Upper lobe of left lung (tissue), 6 donors: ENCODE results near the gene BAG5. TPM values are rescaled to one million over a fixed set of nuclear protein-coding genes. Genes with fewer than 3 reads are reported as not detected.
A peak's percentile ranks its signal among the peaks of the same experiment; 100 is the strongest.

Experiments
- ATAC-seq, 2 donors: fragments of 200-7000 bp; cut with Tn5 transposase; one replicate each; pipeline ENCODE4 v1.9.1; 2022; ENCODE audit warnings: mild to moderate bottlenecking in 2 of 2, moderate library complexity in 2 of 2; ENCODE audit not compliant: low FRiP score in 2 of 2
- DNase-seq, 2 donors: peaks; one replicate each; pipeline ENCODE4 v3.0.0-alpha.2; 2019 to 2020
- H3K27ac ChIP-seq, 4 donors: fragments of 200-600 bp; sonication (generic); one replicate each; pipeline ENCODE4 v1.5.1; 2016 to 2019
- H3K27me3 ChIP-seq, 4 donors: fragments of 200-600 bp; sonication (generic); one replicate each; pipeline ENCODE4 v1.5.1; 2017 to 2019
- H3K36me3 ChIP-seq, 4 donors: fragments of 200-600 bp; sonication (generic); one replicate each; pipeline ENCODE4 v1.5.1; 2016 to 2019
- H3K4me1 ChIP-seq, 4 donors: fragments of 200-600 bp; sonication (generic); one replicate each; pipeline ENCODE4 v1.5.1; 2018 to 2019
- H3K4me3 ChIP-seq, 4 donors: fragments of 200-600 bp; sonication (generic); one replicate each; pipeline ENCODE4 v1.5.1; 2017 to 2019; ENCODE audit warnings: mild to moderate bottlenecking in 2 of 4, moderate library complexity in 1 of 4
- H3K9me3 ChIP-seq, 4 donors: fragments of 200-600 bp; sonication (generic); one replicate each; pipeline ENCODE4 v1.5.1; 2018 to 2019
- EP300 ChIP-seq, 4 donors: sonication (generic); formaldehyde crosslinking; IDR thresholded peaks; one replicate each; pipeline ENCODE4 v1.5.1; 2017; ENCODE audit warnings: antibody characterized with exemption in 4 of 4, control low read depth in 2 of 4
- POLR2A ChIP-seq, 4 donors: fragments of 450-650 bp; IDR thresholded peaks; one replicate each; pipeline ENCODE4 v1.5.1; 2016 to 2017; ENCODE audit warnings: antibody characterized with exemption in 4 of 4, mild to moderate bottlenecking in 2 of 4
- POLR2AphosphoS5 ChIP-seq, 2 donors: sonication (generic); formaldehyde crosslinking; IDR thresholded peaks; one replicate each; pipeline ENCODE4 v1.5.1; 2017; ENCODE audit warnings: antibody characterized with exemption in 2 of 2
- WGBS, 2 donors: methylation state at CpG; one replicate each; pipeline ENCODE4 v1.1.5; 2017 to 2018; 5-methylcytosine and 5-hydroxymethylcytosine counted together
- total RNA-seq, 6 donors: library from RNA; depleted of rRNA in 4 of 6; stranded (reverse); fragments of >200 nt in 4 of 6; gene quantifications; one replicate each; pipeline versions ENCODE4 v1.1.0 to v1.2.1, GENCODE V29; 2016 to 2021
- TF ChIP-seq, protein P1 (sequence below), 6 experiments: fragments of 450-650 bp in 4 of 6; fragments of 200-600 bp in 2 of 6; sonication (generic) in 2 of 6; IDR thresholded peaks; one replicate each; pipeline ENCODE4 v1.5.1; 2016 to 2019; ENCODE audit warnings: antibody characterized with exemption in 6 of 6
- donor health status: DM: no; HTN: no; CAD: no; lungs with moderate emphysema.
- donor health status: DM: no; HTN: yes; CAD: no; lungs with severe emphysema.

Gene BAG5
- total RNA-seq, 6 donors from 2014 or later: 12.6 to 36.9 (median 27.1) TPM

DNA sequence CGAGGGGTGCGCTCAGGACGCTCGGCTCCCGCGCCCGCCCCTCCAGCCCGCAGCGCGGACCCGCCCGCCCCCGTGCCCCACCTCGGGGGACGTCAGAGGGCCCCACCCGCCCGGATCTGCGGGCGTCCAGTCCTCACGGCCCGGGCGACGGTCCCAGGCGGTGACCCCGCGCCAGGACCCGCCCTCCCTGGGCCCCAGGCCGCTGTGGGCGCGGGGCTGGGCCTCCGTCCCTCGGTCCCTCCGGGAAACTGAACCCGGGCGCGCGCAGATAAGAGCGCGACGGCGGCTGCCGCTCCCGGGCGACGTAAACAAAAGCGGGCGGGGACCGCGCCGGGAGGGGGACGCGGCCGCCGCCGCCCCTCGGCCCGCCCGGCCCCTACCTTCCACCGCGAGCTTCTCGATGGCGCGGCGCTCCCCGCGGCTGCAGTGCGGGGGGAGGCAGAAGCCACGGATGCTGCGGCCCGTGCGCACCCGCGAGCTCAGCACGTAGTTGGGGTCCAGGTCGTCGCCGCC lies 41.0 kb downstream of the BAG5 start:
- Histone ChIP-seq H3K4me3 (peak overlapping the region; percentile 36 to 61 (median 60)), H3K9me3 (no peaks in the 10 kb centered on the region), H3K27me3 (peaks cover 0 to 20% (median 11%) of the 10 kb centered on the region in 4 donors), H3K27ac (peak overlapping the region; percentile 62 to 83 (median 78)), H3K4me1 (peaks cover 49 to 61% (median 53%) of the 10 kb centered on the region in 4 donors), H3K36me3 (no peaks in the 10 kb centered on the region)
- ATAC-seq (peak; percentile 38 to 69), DNase-seq (no peak)
- 0% methylated on average over 15 of the region's 77 CpGs; no CpG with 5 or more reads in 1 of the 2 donors for WGBS, 2 donors
- TF ChIP-seq, protein P1, sequence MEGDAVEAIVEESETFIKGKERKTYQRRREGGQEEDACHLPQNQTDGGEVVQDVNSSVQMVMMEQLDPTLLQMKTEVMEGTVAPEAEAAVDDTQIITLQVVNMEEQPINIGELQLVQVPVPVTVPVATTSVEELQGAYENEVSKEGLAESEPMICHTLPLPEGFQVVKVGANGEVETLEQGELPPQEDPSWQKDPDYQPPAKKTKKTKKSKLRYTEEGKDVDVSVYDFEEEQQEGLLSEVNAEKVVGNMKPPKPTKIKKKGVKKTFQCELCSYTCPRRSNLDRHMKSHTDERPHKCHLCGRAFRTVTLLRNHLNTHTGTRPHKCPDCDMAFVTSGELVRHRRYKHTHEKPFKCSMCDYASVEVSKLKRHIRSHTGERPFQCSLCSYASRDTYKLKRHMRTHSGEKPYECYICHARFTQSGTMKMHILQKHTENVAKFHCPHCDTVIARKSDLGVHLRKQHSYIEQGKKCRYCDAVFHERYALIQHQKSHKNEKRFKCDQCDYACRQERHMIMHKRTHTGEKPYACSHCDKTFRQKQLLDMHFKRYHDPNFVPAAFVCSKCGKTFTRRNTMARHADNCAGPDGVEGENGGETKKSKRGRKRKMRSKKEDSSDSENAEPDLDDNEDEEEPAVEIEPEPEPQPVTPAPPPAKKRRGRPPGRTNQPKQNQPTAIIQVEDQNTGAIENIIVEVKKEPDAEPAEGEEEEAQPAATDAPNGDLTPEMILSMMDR (IDR thresholded peaks at IDR 0.05): no peak
- TF ChIP-seq POLR2A (IDR thresholded peaks at IDR 0.05): peak in 2 of 4 donors; percentile 20 to 24

DNA sequence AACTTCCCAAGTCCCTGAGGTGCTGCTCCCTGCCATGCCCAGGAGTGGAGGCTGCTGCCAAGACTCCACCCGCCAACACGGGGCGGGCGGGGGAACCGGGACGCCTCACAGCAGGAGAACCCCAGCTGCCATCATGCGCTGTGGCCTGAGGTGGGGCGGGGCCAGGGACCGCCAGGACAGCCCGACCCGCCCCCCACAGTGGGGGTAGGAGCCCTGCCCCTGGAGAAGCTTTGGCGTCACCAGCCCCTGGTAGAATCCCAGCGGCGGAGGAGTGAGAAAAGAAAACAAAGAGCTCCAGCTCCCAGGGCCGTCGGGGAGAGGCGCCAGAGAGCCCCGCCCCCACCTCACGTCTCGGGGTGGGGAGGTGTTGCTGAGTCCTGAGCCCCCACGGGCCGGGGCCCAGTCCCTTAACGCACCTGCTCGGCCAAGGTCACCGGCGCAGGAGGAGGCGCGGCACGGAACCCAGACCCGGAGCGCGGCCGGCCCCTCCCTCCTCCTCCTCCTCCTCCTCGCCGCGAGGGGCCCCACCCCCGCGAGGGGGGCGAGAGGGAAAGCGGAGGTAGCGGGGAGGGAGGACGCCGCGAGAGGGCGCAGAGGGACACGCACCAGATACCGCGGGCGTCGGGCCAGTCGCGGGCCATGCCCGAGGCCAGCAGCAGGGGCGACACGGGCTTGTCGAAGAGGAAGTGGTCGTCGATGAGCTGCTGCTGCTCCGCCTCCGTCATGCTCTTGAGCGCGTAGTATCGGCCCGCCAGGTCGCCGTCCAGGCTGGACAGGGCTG lies 41.6 kb downstream of the BAG5 start:
- H3K9me3 ChIP-seq: no peaks in the 10 kb centered on the region
- peak; percentile 89 to 96 for DNase-seq
- peak; percentile 75 to 79 for ATAC-seq
- no peak for TF ChIP-seq EP300 (IDR thresholded peaks at IDR 0.05)
- TF ChIP-seq, protein P1 (IDR thresholded peaks at IDR 0.05): peak; percentile 58 to 88 (median 78)
- peak; percentile 30 to 43 for TF ChIP-seq POLR2AphosphoS5 (IDR thresholded peaks at IDR 0.05)
- TF ChIP-seq POLR2A (IDR thresholded peaks at IDR 0.05): peak in 2 of 4 donors; percentile 19 to 60
- peaks cover 0 to 20% (median 11%) of the 10 kb centered on the region in 4 donors for H3K27me3 ChIP-seq
- peak overlapping the region; percentile 62 to 83 (median 78) for H3K27ac ChIP-seq
- no peaks in the 10 kb centered on the region for H3K36me3 ChIP-seq
- H3K4me3 ChIP-seq: peak overlapping the region; percentile 36 to 61 (median 60)
- WGBS, 2 donors: 2 to 4% methylated on average over 22 to 25 of the region's 66 CpGs
- H3K4me1 ChIP-seq: peaks cover 49 to 56% (median 50%) of the 10 kb centered on the region in 4 donors

DNA sequence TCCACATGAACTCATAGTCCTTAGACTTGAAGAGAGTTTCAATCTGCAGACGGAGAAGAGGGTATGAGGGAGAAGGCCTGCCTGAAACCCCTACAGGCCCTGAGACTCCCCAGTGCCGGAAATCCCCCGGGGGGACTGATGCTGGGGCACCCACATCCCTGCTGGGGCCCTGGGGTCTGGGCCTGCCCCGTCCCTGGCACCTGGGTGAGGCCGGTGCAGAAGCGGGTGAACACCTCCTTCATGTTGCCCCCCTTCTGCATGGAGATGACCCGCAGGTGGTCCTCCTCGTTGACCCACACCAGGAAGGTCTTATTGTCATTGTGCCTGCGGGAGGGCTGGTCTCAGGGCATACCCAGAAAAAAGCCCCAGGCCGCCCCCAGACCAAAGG lies 42.2 kb downstream of the BAG5 start:
- Histone ChIP-seq H3K9me3 (no peaks in the 10 kb centered on the region), H3K4me3 (peak overlapping the region in 3 of 4 donors; percentile 59 to 61 (median 61)), H3K36me3 (no peaks in the 10 kb centered on the region), H3K4me1 (peaks cover 49 to 56% (median 50%) of the 10 kb centered on the region in 4 donors), H3K27me3 (peaks cover 0 to 20% (median 11%) of the 10 kb centered on the region in 4 donors), H3K27ac (peak overlapping the region in 3 of 4 donors; percentile 77 to 83 (median 80))
- ATAC-seq (no peak), DNase-seq (no peak)
- WGBS, 2 donors: 61 to 73% methylated on average over 5 to 10 of the region's 10 CpGs
- TF ChIP-seq EP300 (IDR thresholded peaks at IDR 0.05): no peak
- no peak for TF ChIP-seq POLR2AphosphoS5 (IDR thresholded peaks at IDR 0.05)
- TF ChIP-seq, protein P1 (IDR thresholded peaks at IDR 0.05): no peak
- no peak for TF ChIP-seq POLR2A (IDR thresholded peaks at IDR 0.05)

DNA sequence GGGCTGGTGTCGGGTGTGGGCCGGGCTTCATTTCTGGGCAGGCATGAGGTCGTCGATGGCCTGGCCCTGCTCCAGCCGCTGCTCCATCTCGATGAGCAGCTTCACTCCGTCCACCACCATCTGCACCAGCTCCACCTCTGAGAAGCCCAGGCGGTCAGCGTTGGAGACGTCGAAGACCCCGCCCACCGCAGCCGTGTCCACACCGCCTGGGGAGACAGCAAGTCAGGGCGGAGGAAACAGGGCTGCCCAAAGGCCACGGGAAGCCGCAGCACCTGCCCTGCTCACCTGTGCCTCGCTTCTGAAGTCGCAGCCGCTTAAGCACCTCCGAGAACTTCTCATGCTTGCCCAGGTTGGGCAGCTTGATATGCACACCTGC lies 42.6 kb downstream of the BAG5 start:
- H3K4me3 ChIP-seq: no peak overlapping the region
- peaks cover 49 to 56% (median 50%) of the 10 kb centered on the region in 4 donors for H3K4me1 ChIP-seq
- WGBS, 2 donors: 58 to 76% methylated on average over 17 to 22 of the region's 22 CpGs
- H3K27ac ChIP-seq: peak overlapping the region in 3 of 4 donors; percentile 77 to 83 (median 80)
- no peak for ATAC-seq
- DNase-seq: peak in 1 of 2 donors; percentile 85
- no peaks in the 10 kb centered on the region for H3K36me3 ChIP-seq
- no peaks in the 10 kb centered on the region for H3K9me3 ChIP-seq
- H3K27me3 ChIP-seq: peaks cover 0 to 20% (median 11%) of the 10 kb centered on the region in 4 donors
- TF ChIP-seq EP300 (IDR thresholded peaks at IDR 0.05): no peak
- TF ChIP-seq, protein P1 (IDR thresholded peaks at IDR 0.05): no peak
- no peak for TF ChIP-seq POLR2A (IDR thresholded peaks at IDR 0.05)
- TF ChIP-seq POLR2AphosphoS5 (IDR thresholded peaks at IDR 0.05): no peak
